GM10266 (cell line): ENCODE results near the gene CELF2.

Experiments
- DNase-seq: peaks from one replicate; pipeline ENCODE4 v3.0.0; 2012; ENCODE audit errors: extremely low spot score
- TF ChIP-seq, protein P1 (sequence below): IDR thresholded peaks from 2 replicates; pipeline ENCODE4 v1.5.1; 2012; ENCODE audit warnings: mild to moderate bottlenecking, low read depth; ENCODE audit not compliant: control insufficient read depth, insufficient read depth; ENCODE audit errors: missing control alignments

Gene CELF2

DNA sequence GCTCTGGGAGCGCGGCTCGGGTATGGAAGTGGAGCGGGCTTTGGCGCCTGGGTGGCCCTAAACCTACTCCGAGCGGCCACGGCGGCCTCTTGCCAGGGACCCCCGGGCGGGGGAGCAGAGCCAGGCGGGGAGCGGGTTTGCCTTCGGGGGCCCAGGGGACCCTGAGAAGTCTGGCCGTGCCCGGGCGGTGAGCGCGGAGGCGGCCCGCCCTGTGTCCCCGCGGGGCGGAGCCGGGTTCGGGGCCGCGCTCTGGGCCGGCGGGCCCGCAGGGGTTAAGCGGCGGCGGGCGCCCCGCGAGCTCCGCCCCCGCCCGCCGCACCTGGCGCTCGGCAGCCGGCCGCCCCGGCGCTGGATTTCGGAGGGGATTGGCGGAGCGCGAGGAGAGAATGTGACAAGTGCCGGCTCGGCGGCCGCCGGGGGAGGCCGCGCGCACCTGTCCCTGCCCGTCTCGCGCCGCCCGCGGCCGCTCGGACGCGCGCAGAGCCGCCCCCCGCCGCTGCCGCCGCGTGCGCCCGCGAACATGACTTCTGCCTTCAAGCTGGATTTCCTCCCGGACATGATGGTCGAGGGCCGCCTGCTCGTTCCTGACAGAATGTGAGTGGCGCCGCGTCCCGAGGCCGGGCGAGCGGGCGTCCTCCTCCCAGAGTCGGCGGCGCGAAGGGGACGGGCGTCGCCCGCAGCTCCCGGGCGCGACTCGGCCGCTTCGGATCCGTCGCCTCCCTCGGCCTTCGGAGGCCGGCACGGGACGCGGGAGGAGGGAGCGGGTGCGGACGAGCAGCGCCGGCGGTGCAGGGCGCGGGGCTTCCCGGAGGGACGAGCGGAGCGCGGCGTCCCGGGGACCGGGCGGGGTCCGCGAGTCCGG is at the start of gene CELF2:
TSS of gene CELF2 (plus strand) at position 303 of the 862 bp plus-strand sequence. CDS start at position 521, 218 bp downstream.
- TF ChIP-seq, protein P1, sequence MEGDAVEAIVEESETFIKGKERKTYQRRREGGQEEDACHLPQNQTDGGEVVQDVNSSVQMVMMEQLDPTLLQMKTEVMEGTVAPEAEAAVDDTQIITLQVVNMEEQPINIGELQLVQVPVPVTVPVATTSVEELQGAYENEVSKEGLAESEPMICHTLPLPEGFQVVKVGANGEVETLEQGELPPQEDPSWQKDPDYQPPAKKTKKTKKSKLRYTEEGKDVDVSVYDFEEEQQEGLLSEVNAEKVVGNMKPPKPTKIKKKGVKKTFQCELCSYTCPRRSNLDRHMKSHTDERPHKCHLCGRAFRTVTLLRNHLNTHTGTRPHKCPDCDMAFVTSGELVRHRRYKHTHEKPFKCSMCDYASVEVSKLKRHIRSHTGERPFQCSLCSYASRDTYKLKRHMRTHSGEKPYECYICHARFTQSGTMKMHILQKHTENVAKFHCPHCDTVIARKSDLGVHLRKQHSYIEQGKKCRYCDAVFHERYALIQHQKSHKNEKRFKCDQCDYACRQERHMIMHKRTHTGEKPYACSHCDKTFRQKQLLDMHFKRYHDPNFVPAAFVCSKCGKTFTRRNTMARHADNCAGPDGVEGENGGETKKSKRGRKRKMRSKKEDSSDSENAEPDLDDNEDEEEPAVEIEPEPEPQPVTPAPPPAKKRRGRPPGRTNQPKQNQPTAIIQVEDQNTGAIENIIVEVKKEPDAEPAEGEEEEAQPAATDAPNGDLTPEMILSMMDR: no peak
- peak; percentile 78 for DNase-seq

DNA sequence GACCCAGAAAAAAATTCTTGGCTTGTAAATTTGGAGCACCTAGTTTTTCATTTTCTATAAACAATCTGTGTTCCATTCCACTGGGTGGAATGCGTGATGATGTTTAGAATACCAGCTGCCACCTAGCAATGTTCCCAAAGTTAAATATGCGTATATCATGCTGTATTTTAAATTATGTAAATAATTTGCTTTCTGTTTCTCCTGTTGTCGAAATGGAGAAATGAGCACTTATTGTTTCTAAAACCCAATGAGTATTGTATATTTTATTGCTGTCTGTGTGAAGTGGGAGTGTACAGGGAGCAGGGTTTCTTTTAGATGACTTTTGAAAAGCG is 49.4 kb upstream of the CELF2 start:
- DNase-seq: no peak
- TF ChIP-seq, protein P1: no peak

- TF ChIP-seq, protein P1: no peak
- DNase-seq: no peak
These were observed 44.4 kb upstream of the CELF2 start for GRCh38 chr10:10973310-10973709.

GRCh38 chr10:10975647-10976046 is 42.0 kb upstream of the CELF2 start:
- no peak for DNase-seq
- TF ChIP-seq, protein P1: no peak

DNA sequence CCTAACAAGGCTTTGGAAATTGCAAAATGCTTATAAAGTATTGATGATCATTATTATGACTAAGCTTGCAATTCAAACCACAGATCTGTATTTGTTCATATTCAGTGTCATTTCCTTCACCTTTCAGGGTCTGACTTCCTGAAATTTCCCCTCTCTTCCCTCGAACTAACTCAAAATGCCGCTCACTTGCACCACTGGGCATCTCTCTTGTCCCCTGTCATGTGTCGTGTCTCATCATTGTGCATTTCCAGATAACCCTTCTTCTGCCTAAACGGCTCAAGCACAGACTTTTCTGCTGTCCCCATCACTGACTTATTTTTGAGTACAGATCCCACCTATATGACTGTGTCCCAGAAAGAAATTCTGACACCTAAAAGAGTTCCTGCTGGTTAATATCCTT is 41.0 kb upstream of the CELF2 start:
- TF ChIP-seq, protein P1: no peak
- no peak for DNase-seq

DNA sequence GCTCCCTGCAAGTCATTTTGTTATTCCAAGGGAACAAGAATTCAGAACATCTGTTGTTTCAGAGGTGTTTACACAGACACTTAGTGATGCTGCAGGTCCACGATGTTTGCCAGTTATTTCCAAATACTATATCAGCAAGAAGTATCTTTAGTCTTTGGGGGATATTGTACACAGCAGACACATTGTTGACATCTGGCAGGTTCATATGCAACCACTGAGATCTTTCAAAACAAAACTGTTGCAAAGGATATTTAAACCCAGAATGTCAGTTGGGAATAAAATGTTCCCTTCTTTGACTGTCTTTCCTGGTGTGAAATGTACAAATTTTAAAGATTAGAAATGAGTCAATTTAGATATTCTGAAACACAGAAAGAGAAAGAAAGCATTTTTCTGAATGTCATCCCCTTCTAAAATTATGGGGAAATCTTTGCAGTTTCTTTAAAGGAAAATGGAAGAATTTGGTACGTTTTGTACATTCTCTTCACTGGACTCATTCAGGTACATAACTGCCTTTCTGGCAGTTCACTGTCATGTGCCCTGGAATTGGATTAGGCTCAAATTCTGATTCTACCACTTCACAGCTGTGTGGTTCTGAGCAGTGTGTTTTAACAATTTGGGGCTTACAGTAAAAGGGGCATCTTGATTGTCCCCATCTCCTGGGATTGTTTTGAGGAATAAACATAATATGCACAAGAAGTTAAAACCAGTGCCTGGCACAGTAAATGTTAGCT is 40.3 kb upstream of the CELF2 start:
- no peak for DNase-seq
- TF ChIP-seq, protein P1: no peak

GRCh38 chr10:10977978-10978377 is 39.7 kb upstream of the CELF2 start:
- TF ChIP-seq, protein P1: no peak
- DNase-seq: no peak
